Stimulated activated CD4-positive, alpha-beta T cell treated with anti-CD3 and anti-CD28 coated beads, TNF-alpha, amount 100 ng/mL, for 1 hour (primary cell): Measurements from ENCODE around the gene CRAT.
A peak's percentile ranks its signal among the peaks of the same experiment; 100 is the strongest.

Source experiments
- DNase-seq, 3 donors: peaks; one replicate each; pipeline ENCODE4 v3.0.0-alpha.2; 2020; ENCODE audit warnings: low read depth in 3 of 3, low spot score in 1 of 3

The CRAT gene

GRCh38 chr9:129110740-129111527 is at the start of gene CRAT, which contains the start of gene PTPA:
CRAT (minus strand) TSS chr9:129110793; CDS start chr9:129110509, 284 bp downstream.
PTPA (plus strand) TSS chr9:129111415; CDS start chr9:129111601, 186 bp downstream.
- DNase-seq = peak; percentile 91 to 94 (median 93)

- no peak for DNase-seq
Measured at GRCh38 chr9:129156163-129156562, 45.6 kb upstream of the CRAT start.

GRCh38 chr9:129154866-129155477 is 44.4 kb upstream of the CRAT start:
- DNase-seq = no peak

- no peak for DNase-seq
Measured at GRCh38 chr9:129151469-129151868, 40.9 kb upstream of the CRAT start.

GRCh38 chr9:129150672-129151211 is 40.1 kb upstream of the CRAT start:
- no peak for DNase-seq

- DNase-seq = no peak
Measured at GRCh38 chr9:129150122-129150521, 39.5 kb upstream of the CRAT start.

GRCh38 chr9:129149442-129149841 is 38.8 kb upstream of the CRAT start:
- DNase-seq = no peak

GRCh38 chr9:129148463-129149204 is 38.0 kb upstream of the CRAT start:
- no peak for DNase-seq

GRCh38 chr9:129146441-129146941 is 35.9 kb upstream of the CRAT start:
- DNase-seq = no peak

- DNase-seq = no peak
Measured at GRCh38 chr9:129145841-129146292, 35.3 kb upstream of the CRAT start.

- no peak for DNase-seq
Measured at GRCh38 chr9:129145316-129145715, 34.7 kb upstream of the CRAT start.

GRCh38 chr9:129143031-129143927 is 32.7 kb upstream of the CRAT start:
- peak; percentile 31 to 63 (median 52) for DNase-seq

GRCh38 chr9:129142138-129142935 is 31.7 kb upstream of the CRAT start:
- no peak for DNase-seq

GRCh38 chr9:129141066-129142041 is 30.8 kb upstream of the CRAT start:
- DNase-seq = no peak

GRCh38 chr9:129140397-129141065 is 29.9 kb upstream of the CRAT start:
- peak in 1 of 3 donors; percentile 12 for DNase-seq

- DNase-seq = peak; percentile 38 to 65 (median 63)
Measured at GRCh38 chr9:129139993-129140396, 29.4 kb upstream of the CRAT start.

GRCh38 chr9:129139233-129139992 is 28.8 kb upstream of the CRAT start:
- peak; percentile 35 to 55 (median 44) for DNase-seq
